ENCODE data around the gene ADAM12. TPM values are rescaled to one million over a fixed set of nuclear protein-coding genes. Genes with fewer than 3 reads are reported as not detected.

Gene ADAM12
- total and polyA plus RNA-seq, 10 of the 15 experiments (the other 5 are each of a cell fraction or from before 2014, with no cell fraction given) = under 0.01 to 0.62 (median 0.04) TPM; not detected in 5

GRCh38 chr10:126073606-126074005 lies 314.7 kb downstream of the ADAM12 start:
- SMC1A ChIA-PET (ENCODE audit: uncharacterized antibody, unreplicated experiment) = interaction anchor here (0.6 kb wide), 1 partner anchor 1082 kb away, joined by 3 read pairs; no protein-coding TSS in a partner anchor
- H3K4me3 ChIP-seq = no peak overlapping the region
- RAD21 ChIA-PET (ENCODE audit: unreplicated experiment) = no interaction called here
- in situ Hi-C loops (cut with MboI) = no loop called here
- TF ChIP-seq WRNIP1 (IDR thresholded peaks at IDR 0.05; ENCODE audit: borderline replicate concordance, low read depth, low read length) (no peak), MTA2 (IDR thresholded peaks at IDR 0.05; ENCODE audit: low read depth) (no peak), ZBTB11 (CRISPR knock-in tag; IDR thresholded peaks at IDR 0.05) (no peak), ZBTB33 (IDR thresholded peaks at IDR 0.05) (no peak), BMI1 (IDR thresholded peaks at IDR 0.05; ENCODE audit: borderline replicate concordance) (no peak), TCF12 (IDR thresholded peaks at IDR 0.05; ENCODE audit: low read depth, low read length) (no peak), USF2 (IDR thresholded peaks at IDR 0.05; ENCODE audit: borderline replicate concordance, low read depth, low read length) (no peak), ELK1 (IDR thresholded peaks at IDR 0.05; ENCODE audit: low read depth, low read length) (no peak), FOXK2 (IDR thresholded peaks at IDR 0.05) (no peak), SP1 (IDR thresholded peaks at IDR 0.05; ENCODE audit: low read depth, low read length) (no peak), EZH2 (IDR thresholded peaks at IDR 0.05; ENCODE audit: borderline replicate concordance, control insufficient read depth, low read depth, low read length) (no peak), HCFC1 (IDR thresholded peaks at IDR 0.05; ENCODE audit: low read length) (no peak), RBBP5 (conservative IDR thresholded peaks at IDR 0.05) (no peak), ATF7 (IDR thresholded peaks at IDR 0.05; ENCODE audit: low read depth) (no peak), PAX8 (IDR thresholded peaks at IDR 0.05) (no peak), LARP7 (IDR thresholded peaks at IDR 0.05) (no peak), SMAD1 (IDR thresholded peaks at IDR 0.05; ENCODE audit: low read depth, partially characterized antibody) (no peak)
- no TSS peak for BruUV-seq (replicated peaks)
- no peaks in the 10 kb centered on the region for H4K20me1 ChIP-seq (ENCODE audit: control insufficient read depth, insufficient read depth)
- no peak overlapping the region for H2AFZ ChIP-seq (ENCODE audit: control insufficient read depth, low read depth, low read length)
- ATAC-seq (no peak), FAIRE-seq (no peak), DNase-seq (ENCODE audit: low read depth, low spot score) (no peak)
- H3K79me2 ChIP-seq (ENCODE audit: control insufficient read depth, insufficient read depth, low read length) = no peaks in the 10 kb centered on the region
- no peak overlapping the region for H3K4me2 ChIP-seq (ENCODE audit: control insufficient read depth, insufficient read depth)
- intact Hi-C loops (cut with micrococcal nuclease; ENCODE audit: unreplicated experiment) = no loop called here
- POLR2A ChIA-PET = no interaction called here
- no peaks in the 10 kb centered on the region for H3K27me3 ChIP-seq (replicated peaks in 1 of 2; ENCODE audit: control insufficient read depth in 2 of 2, insufficient read depth in 2 of 2, low read length in 1 of 2)
- H3K9me3 ChIP-seq (replicated peaks; ENCODE audit: control insufficient read depth, insufficient read depth, low read length) = no peaks in the 10 kb centered on the region
- H3K9ac ChIP-seq (ENCODE audit: control insufficient read depth, insufficient read depth, low read length) = no peak overlapping the region
- no peaks in the 10 kb centered on the region for H3K4me1 ChIP-seq (ENCODE audit: control insufficient read depth, insufficient read depth, low read length)
- WGBS (ENCODE audit: insufficient coverage, insufficient replicate concordance, low lambda C conversion rate, missing lambda C conversion rate) = 0% methylated on average over 1 of the region's 1 CpG
- H3K36me3 ChIP-seq (ENCODE audit: control insufficient read depth in 2 of 2, insufficient read depth in 2 of 2, low read length in 1 of 2) = no peaks in the 10 kb centered on the region
- CTCF ChIA-PET = no interaction called here
- H3K27ac ChIP-seq (ENCODE audit: control insufficient read depth, insufficient read depth) = no peak overlapping the region

Data from GM12878 (cell line).